ENCODE measurements around the gene NCEH1.
"Not testable (repeated sequence)": the region's sequence is repeated elsewhere in the genome, so short reads cannot be mapped to it uniquely, and the experiment has no call there.

NCEH1 gene

DNA sequence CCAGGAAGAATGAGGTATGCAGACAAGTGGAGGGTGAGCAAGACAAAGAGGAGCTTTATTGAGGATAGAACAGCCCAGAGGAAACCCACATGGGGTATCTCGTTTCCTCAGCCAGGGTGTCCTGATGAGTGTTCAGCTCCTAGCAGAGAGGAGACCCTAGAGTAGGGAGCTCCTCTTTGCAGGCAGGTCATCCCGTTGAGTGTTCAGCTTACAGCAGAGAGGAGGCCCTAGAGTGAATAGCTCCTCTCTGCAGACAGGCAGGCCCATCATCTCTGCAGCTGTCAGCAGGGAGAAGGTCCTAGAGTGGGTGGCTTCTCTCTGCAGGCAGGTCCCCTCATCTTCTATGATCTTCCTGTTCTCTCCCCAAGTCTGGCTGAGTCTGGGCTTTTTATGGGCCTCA is 97.0 kb downstream of the NCEH1 start:
- no peak for DNase-seq (ENCODE audit: low read depth in 2 of 2)

DNA sequence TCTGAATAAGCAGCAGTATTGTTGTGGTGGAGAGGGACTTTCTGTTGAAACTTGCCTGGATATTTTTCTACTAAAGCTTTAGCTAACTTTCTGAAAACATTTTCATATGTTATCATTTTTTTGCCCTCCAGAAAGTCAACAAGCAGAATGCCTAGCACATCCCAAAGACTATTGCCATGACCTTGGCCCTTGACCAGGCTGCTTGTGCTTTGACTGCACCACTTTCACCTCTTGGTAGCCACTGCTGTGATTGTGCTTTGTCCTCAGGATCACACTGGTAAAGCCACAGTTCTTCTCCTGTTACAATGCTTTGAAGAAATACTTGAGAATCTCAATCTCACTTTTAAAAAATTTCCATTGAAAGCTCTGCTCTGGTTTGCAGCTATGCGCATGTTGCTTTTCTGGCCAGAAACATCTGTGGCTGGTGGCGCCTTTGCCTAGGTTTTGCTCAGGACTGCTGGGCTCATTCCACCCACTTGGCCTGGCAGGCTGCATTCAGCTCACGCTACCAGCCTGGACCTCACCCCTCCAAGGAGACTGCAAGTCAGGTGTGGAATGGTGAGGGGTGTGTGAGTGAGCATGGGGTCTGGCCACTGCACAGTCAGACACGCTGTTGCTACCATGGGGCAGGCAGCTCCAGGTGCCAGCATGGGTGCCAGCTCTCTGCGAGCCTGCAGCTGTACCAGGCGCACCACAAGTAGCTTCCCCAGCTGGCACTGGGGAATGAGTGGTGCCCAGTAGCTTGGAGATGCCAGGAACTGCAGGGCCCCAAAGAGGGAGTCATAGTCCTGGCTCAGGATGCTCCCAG is 97.8 kb downstream of the NCEH1 start:
- DNase-seq (ENCODE audit: low read depth in 2 of 2): no peak

DNA sequence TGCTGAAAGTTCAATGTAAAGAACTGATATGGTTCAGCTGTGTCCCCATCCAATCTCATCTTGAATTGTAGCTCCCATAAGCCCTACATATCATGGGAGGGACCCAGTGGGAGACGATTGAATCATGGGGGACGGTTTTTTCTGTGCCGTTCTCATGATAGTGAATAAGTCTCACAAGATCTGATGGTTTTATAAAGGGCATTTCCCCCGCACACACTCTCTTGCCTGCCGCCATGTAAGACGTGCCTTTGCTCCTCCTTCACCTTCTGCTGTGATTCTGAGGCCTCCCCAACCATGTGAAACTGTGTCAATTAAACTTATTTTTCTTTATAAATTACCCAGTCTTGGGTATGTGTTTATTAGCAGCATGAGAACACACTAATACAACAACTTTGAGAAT is 101.1 kb downstream of the NCEH1 start:
- DNase-seq (ENCODE audit: low read depth in 2 of 2): no peak

DNA sequence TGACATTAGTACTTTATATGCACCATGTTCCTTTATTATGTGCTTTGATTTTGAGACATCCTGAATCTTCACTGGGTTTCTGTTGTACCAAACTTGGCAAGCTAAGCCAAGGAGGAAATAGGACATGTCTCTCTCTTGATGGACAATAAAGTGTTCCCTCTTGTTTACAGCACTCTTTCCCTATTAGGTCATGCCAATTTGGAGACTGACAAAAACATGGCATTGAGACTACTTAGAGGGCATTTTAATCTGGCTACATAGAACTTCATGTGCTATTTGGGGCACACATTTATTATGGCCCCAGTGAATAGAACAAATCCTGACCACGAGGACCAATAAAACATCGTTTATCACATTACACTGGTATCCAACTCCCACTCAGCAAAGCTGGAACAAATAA is 102.3 kb downstream of the NCEH1 start:
- DNase-seq (ENCODE audit: low read depth in 2 of 2): no peak

DNA sequence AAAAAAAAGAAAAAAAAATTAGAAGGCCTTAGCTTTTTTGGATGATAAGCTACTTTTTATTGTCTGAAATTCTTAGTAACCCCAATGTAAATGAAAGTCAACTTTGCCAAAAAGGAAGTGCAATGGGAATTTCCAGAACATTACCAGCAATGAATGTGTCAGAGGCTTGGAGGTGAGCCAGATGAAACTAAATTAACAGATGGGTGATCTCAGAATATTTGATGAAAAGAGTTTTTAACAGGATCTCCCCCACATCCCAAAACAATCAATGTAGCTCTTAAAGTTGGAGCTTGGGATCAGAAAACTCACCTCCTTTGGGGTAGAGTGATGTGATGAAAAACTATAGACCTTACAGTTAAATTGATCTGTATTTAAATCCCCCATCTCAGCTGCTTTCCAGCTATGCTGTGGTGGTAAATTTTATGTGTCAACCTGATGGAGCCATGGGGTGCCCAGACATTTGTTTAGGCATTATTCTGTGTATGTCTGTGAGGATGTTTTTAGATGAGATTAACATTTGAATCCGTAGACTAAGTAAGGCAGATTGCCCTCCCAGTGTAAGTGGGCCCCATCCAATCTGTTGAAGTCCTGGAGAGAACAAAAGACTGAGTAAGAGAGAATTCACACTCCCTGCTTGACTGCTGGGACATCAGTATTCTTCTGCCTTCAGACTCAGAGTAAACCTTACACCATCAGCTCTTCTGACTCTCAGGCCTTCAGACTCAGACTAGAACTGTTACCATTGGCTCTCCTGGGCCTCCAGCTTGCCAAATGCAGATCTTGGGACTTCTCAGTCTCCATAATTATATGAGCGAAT is 103.4 kb downstream of the NCEH1 start:
- DNase-seq (ENCODE audit: low read depth in 2 of 2): no peak

DNA sequence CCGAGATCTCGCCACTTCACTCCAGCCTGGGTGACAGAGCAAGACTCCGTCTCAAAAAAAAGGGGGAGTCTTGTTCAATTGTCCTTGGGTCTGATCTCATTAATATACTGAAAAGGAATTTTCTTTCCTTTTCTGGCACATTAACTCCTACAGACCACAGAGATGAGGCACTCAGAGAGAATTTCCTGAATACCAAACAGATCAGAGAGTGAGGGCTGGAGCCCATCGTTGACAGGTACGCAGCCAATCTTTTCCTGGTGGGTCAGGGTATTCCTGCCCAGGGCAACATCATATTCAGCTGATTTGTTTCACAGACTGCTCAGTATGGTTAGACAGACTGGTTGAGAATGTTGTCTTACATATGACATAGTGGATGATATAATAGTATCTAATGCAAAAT is 104.8 kb downstream of the NCEH1 start:
- DNase-seq (ENCODE audit: low read depth in 2 of 2): no peak

DNA sequence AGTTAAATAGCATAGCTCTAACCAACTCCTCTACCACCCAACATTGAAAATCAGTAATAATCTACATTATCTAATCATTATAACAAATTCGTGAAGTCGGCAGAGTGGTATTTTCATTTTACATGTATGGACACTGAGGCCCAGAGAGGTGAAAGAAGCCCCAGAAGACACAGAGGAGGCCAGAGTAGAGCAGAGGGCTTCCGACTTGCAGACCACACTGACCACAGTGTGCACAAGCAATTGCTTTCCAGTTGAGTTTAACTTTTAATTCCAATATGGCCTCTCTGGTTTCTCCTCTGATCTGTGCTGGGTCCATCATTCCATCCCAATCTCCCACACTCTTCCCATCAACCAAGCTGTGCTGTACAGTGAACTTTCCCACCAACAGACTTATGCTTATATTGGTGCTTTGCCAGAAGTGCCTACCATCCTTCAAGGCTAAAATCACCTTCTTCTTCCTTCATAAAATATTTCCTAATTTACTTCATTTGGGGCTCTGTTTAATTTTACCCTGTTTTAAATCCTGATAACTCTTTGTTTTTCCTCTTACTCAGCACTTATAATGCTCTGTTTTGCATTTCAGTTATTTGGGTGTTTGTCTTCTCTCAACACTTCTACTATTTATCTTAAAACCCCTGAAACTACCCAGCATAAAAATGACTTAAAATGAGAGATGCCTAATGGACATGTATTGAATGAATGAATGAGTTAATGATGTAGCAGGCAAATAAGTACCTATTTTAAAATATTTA is 105.8 kb downstream of the NCEH1 start:
- no peak for DNase-seq (ENCODE audit: low read depth in 2 of 2)

DNA sequence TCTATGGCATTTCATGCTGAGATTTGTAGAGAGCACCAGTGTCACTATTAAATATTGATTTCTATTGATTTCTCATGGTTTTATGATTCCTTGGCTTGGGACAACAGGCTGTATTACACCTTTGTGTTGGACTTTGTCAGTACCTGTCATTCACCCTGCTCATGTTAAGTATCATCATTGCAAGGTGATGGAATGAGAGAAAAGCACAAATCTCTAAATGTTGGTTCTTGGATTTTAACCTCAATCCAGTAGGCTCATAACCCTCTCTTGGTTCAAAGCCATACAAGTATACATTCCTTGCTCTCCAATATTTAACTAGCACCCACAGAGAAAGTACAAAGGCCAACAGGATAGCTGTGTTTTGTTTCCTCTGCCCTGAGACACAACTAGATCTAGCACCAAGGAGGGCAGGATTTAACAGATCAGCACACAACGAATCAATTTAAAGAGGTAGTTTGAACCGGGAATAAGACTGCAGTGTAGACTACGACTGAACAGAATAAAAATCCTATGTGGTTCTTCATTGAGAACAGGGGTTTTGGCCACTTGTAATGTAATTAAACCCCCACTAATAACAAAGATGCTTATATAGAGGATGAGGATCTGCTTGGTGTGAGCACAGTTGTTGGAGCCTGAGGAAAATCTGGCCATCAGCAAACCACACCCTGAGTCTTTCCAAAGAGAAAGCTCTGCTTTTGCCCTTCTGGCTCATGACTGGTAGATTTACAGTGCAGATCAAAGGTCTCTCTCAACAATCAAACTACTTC is 109.6 kb downstream of the NCEH1 start:
- no peak for DNase-seq (ENCODE audit: low read depth in 2 of 2)

DNA sequence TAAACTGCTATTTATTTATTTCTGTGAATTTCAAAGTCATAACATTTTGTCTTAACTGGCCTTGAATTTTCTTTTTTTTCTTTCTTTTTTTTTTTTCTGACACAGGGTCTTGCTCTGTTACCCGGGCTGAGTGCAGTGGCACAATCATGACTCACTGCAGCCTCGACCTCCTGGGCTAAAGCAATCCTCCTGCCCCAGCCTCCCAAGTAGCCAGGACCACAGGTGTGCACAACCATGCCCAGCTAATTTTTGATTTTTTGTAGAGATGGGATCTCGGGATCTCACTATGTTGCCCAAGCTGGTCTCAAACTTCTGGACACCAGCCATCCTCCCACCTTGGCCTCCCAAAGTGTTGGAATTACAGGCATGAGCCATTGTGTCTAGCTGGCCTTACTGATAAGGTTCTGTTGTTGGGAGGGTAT is 110.2 kb downstream of the NCEH1 start:
- DNase-seq (ENCODE audit: low read depth in 2 of 2): no peak

DNA sequence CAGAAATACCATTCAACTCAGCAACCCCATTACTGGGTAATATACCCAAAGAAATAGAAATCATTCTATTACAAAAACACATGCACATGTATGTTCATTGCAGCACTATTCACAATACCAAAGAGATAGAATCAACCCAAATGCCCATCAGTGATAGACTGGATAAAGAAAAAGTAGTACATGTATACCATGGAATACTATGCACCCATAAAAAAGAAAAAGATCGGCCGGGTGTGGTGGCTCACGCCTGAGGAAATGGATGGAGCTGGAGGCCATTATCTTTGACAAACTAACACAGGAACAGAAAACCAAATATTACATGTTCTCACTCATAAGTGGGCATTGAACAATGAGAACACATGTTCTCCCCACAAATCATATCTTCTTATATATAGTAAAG is 112.0 kb downstream of the NCEH1 start:
- no peak for DNase-seq (ENCODE audit: low read depth in 2 of 2)

DNA sequence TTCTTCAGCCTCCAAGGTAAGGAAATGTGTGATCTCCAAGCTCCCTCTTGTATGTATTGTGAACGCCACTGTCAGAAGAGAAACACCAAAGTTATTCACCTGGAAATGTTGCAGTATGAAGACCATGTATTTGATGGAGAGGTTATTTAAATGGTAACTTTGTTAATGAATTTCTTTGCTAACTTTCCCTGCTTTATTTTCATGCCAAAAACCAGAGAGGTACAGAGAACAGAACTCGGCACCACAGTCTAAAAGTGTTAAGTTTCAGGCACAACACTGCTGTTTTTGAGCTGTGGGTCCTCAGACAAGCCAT is 114.5 kb downstream of the NCEH1 start:
- no peak for DNase-seq (ENCODE audit: low read depth in 2 of 2)

DNA sequence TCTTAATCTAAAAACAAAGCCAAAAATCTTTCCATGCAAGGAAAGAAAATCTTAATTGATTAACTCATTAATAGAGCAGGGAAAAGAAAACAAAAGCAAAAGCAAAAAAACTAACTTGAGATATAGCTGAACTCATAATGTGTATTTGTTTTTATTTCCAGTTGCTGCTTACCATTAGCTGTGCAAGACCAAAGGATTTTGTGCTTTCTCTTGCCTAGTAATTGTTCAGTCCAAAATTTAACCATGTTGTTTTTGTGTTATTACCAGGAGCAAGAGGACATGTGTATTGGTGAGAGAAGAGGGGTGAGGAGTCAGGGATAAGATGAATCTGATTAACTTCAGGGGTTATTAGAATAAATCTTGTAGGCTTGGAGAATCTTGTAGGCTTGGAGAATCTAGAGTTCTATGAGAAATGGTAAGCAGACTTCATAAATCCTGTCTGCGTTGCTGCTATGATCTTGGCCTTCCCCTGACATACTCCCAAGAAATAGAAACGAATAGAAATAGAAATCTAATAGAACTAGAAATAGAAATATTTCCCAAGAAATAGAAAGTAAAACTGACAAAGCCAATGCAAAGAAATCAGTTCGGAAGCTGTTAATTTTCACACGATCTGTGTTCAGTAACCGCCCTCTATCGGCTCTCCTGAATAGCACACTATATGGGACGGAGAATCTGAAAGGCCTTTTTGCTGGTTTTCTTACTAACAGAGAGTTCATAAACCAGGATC is 115.0 kb downstream of the NCEH1 start:
- DNase-seq (ENCODE audit: low read depth in 2 of 2): peak in 1 of 2 donors; percentile 34

DNA sequence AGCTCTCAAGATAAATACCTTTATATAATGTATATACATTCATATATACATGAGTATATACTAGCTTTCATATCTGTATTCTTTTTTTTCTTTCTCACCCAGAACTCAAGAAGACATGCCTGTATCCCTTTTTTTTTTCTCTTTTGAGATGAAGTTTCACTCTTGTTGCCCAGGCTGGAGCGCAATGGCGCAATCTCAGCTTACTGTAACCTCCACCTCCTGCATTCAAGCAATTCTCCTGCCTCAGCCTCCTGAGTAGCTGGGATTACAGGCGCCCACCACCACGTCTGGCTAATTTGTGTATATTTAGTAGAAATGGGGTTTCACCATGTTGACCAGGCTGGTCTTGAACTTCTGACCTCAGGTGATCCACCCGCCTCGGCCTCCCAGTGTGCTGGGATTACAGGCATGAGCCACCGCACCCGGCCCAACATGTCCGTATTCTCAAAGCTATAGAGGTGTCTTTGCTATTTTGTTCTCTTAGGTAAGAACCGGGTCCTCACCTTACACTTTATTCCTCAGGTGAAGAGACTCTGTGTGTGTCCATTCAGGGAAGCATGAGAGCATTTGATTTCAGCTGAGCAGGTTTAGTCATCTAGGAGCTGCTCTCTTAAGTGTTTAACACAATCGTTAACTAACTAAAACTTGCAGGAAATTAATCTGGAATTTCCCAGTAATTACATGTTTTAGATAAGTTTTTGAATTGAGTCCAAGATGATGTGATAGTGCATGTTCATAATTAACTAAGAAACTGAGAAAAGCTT is 115.8 kb downstream of the NCEH1 start:
- DNase-seq (ENCODE audit: low read depth in 2 of 2): not testable (repeated sequence)

DNA sequence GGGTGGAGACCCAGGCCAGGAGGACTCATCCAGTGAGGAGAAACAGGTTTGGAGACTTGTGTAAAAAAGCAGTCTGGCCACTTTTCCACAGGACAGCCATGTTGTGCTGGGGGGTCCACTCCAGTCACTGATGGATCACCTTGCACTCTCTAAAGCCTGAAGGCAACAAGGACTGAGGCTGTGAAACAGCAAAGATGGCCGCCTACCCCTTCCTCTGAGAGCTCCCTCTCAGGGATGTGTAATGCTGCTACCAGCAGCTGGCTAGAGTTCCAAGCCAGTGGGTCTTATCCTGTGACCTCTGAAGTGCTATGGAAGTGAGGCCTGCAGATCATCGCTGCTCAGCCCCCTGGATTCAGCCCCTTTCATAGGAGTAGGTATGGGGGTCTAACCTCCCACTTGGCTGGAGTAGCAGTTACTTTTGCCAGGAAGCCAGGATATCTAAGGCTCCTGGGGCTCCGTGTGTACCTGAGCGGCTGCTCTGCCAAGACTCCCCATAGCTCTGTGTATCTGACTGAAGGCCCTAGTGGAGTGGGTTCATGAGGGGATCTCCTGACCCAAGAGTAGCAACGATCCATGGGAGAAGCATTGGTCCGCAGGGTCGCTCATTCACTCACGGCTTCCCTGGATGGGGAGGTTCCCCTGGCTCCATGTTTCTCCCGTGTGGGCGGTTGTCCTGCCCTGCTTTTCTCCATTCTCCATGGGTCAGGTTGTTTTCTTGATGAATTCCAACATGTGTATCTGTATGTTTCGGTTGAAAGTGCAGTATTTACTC is 117.8 kb downstream of the NCEH1 start:
- DNase-seq (ENCODE audit: low read depth in 2 of 2): no peak

DNA sequence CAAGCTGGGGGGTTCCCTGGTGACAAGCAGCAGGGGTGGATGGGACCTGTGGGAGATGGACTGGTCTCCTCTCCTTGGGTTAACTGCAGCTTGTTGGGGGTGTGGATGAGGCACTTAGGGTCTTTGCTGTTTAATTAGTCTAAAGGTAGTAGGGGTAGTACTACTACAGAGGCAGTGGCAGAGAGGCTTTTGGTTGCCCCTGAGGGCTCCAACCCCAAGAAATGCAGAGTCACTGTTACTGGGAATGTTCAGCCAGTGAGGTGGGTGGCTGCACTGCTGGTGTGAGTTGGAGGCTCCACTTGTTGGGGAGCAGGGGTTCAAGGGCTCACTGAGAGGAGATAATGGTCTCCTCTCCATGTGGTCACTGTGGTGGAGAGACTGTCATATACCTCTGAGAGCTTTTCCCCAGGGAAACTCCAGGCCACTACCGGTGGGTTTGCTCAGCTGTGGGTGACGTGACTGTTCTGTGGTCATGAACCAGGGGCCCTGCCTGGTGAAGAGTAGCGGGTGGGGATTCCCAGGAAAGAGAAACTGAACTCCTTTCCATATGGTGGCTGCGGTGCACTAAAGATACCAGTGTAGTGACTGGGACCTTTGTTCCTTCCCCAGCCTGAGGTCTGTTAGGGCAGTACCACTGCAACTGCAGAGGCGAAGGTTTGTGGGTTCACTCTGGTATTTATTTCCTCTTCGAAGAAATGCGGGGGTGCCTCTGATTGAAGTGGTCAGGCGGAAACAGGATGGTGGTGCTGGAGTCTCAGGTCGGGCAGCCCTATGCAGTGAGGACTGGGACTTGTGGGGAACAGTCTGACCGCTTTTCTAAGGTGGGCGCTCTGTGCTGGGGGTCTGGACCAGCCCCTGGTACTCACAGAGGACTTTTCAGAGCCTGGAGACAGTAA is 118.7 kb downstream of the NCEH1 start:
- DNase-seq (ENCODE audit: low read depth in 2 of 2): peak; percentile 66 to 84

DNA sequence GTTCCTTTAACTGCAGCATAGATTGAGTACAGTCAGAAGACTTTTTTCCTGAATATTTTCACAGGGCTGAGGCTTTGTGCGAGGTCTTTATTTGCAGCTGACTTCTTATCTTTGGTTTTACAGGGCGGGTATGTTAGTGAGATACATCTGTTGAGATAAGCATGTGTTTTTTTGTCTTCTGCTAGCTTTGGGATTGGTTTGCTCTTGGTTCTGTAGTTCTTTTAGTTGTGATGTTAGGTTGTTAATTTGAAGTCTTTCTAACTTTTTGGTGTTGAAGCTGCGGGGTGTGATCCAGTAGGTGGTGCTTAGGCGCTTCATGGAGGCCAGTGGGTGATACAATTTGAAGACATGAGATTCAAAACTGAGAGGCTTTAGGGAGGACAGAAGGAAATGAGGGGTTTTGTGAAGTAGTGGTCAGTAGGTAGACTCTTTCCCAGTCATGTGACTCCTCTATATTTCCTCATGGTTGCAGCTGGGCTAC is 119.7 kb downstream of the NCEH1 start:
- no peak for DNase-seq (ENCODE audit: low read depth in 2 of 2)

DNA sequence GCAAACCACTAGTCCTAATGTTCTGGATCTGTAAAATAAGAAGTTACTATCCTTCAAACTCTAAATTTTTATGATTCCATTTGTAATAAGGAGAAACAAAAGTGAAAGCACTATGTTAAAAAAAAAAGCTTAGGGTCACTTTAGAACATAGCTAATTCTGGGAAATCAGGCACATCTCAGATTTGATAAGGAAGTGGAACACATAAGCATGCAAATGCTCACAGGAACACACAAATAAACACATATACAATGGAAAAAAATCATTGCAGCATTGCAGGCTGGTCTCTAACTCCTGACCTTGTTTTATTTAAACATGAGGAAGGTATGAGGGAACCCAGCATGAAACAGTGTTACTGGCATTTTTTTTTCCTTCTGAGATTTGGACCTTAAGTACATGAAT is 124.4 kb downstream of the NCEH1 start:
- no peak for DNase-seq (ENCODE audit: low read depth in 2 of 2)

DNA sequence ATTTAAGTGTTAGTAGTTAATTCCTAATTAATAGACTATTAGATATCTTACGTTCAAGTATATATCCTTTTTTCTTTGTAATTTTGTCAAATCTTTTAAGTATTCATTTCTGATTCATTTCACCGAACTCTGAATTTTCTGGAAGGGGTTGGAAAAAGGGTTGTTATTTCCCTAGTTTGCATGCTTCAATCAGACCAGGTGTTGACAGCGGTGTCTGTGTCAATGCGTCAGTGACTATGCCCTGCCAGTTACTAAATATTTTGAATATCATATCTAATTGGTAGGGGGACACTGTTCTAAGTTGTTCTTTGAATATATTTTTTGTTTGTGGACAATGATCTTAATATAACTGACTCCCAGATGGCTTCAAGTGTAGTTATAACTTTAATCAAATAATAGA is 124.9 kb downstream of the NCEH1 start:
- DNase-seq (ENCODE audit: low read depth in 2 of 2): no peak
